ENCODE results near the gene TLX2. TPM values are rescaled to one million over a fixed set of nuclear protein-coding genes. Genes with fewer than 3 reads are reported as not detected.

Gene TLX2
- polyA plus RNA-seq, 3 donors = not detected

DNA sequence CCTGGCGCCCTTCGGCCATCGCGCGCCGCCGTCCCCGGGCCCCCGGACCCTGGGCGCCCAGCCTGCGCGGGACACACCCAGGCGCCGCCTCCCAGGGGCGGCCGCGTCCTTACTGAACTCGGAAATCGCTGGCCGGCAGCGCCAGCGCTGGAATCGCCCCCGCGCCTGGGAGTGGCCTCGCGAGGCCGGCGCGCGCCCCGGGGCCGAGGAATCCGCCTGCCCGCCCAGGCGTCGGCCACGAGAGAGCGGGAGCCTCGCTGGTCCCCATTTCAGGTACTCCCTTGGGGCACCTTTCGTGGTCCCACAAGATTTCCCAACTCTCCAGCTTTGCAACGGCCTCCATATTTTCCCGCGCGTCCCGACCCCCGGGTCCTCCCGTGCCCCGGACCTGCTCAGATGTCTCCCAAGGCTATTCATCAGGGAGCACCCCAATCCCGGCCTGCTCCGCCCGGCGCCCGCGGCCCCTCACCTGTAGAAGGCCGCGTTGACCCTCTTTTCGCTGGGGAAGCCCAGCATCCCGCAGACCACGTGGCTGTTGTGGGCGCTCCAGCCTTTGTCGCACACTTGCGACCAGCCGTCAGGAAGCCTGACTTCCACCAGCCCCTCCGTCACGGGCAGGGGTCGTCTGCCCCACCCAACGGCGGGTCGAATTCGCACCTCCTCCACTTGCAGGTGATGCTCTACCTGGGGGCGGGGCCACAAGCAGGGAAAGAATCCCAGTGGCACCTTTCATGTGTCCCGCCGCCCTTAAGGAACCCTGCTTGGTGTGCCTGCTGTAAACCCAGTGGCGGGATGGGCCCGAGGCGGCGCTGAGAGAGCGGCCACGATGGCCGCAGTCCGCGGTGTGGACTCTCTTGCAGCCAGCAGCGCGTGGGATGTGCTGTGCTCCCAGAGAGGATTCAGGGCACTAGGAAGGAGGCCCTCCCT, 34.9 kb downstream of the TLX2 start:
- Histone ChIP-seq H2AFZ (ENCODE audit: insufficient read depth, low read depth, low read length, poor library complexity, severe bottlenecking) (peak overlapping the region; percentile 96), H3K36me3 (replicated peaks in 1 of 2; ENCODE audit: control insufficient read depth in 1 of 2, insufficient read depth in 2 of 2, low read length in 2 of 2) (no peaks in the 10 kb centered on the region), H3K27me3 (ENCODE audit: control insufficient read depth in 2 of 2, insufficient read depth in 2 of 2, low read length in 2 of 2) (no peaks in the 10 kb centered on the region), H3K4me2 (replicated peaks; ENCODE audit: extremely low read depth, low read length, poor library complexity, severe bottlenecking) (peak overlapping the region; percentile 100), H3K4me3 (replicated peaks in 1 of 3; ENCODE audit: low read depth in 2 of 3, low read length in 3 of 3) (peak overlapping the region; percentile 68 to 86 (median 71)), H3K27ac (ENCODE audit: low read depth in 1 of 2, low read length in 2 of 2) (peak overlapping the region; percentile 13 to 18), H3K9me3 (replicated peaks in 1 of 2; ENCODE audit: control insufficient read depth in 1 of 2, insufficient read depth in 1 of 2, low read length in 2 of 2) (no peaks in the 10 kb centered on the region), H3K79me2 (ENCODE audit: insufficient read depth, low read length) (peaks cover 33% of the 10 kb centered on the region), H3K9ac (ENCODE audit: insufficient read depth, low read length, poor library complexity, severe bottlenecking) (peak overlapping the region; percentile 62), H3K4me1 (ENCODE audit: control insufficient read depth in 1 of 2, insufficient read depth in 2 of 2, low read length in 2 of 2) (peaks cover 24 to 35% of the 10 kb centered on the region in 2 donors), H4K20me1 (ENCODE audit: insufficient read depth, low read length) (no peaks in the 10 kb centered on the region)
- intact Hi-C loops (cut with micrococcal nuclease) = loop anchor here in 1 of 2 donors (10.0 kb wide), 1 partner anchor 154 kb away; no protein-coding TSS in a partner anchor
- peak overlapping the region in 1 of 7 donors; percentile 24 for H3K27ac Mint-ChIP-seq
- peaks cover 17 to 22% of the 10 kb centered on the region in 2 donors for H3K36me3 Mint-ChIP-seq
- TF ChIP-seq CTCF (IDR thresholded peaks at IDR 0.05) = no peak
- DNase-seq = peak in 1 of 3 donors; percentile 22
- peaks cover 37% of the 10 kb centered on the region for H3K4me1 Mint-ChIP-seq
- peaks cover 5 to 7% (median 6%) of the 10 kb centered on the region in 3 donors for H3K27me3 Mint-ChIP-seq (ENCODE audit: low read depth in 3 of 3)
- WGBS (ENCODE audit: insufficient coverage) = under 1% methylated on average over 85 of the region's 85 CpGs
- no peaks in the 10 kb centered on the region for H3K9me3 Mint-ChIP-seq
- peak overlapping the region; percentile 82 to 86 for H3K4me3 Mint-ChIP-seq

- intact Hi-C loops (cut with micrococcal nuclease) = loop anchor here (5.0 kb wide), 1 partner anchor 37 kb away; no protein-coding TSS in a partner anchor
- no peak overlapping the region for H3K9ac ChIP-seq (ENCODE audit: insufficient read depth, low read length, poor library complexity, severe bottlenecking)
- WGBS (ENCODE audit: insufficient coverage) = 83% methylated on average over 5 of the region's 7 CpGs
- H3K36me3 ChIP-seq (replicated peaks in 1 of 2; ENCODE audit: control insufficient read depth in 1 of 2, insufficient read depth in 2 of 2, low read length in 2 of 2) = no peaks in the 10 kb centered on the region
- no peaks in the 10 kb centered on the region for H3K27me3 ChIP-seq (ENCODE audit: control insufficient read depth in 2 of 2, insufficient read depth in 2 of 2, low read length in 2 of 2)
- peaks cover 43% of the 10 kb centered on the region for H3K79me2 ChIP-seq (ENCODE audit: insufficient read depth, low read length)
- Mint-ChIP-seq H3K9me3 (no peaks in the 10 kb centered on the region), H3K4me3 (peak overlapping the region in 1 of 2 donors; percentile 82), H3K27ac (no peak overlapping the region), H3K4me1 (peaks cover 37% of the 10 kb centered on the region), H3K27me3 (ENCODE audit: low read depth in 3 of 3) (peaks cover 3 to 7% (median 6%) of the 10 kb centered on the region in 3 donors), H3K36me3 (peaks cover 17 to 22% of the 10 kb centered on the region in 2 donors)
- H3K4me2 ChIP-seq (replicated peaks; ENCODE audit: extremely low read depth, low read length, poor library complexity, severe bottlenecking) = peak overlapping the region; percentile 100
- no peak overlapping the region for H3K4me3 ChIP-seq (replicated peaks in 1 of 3; ENCODE audit: low read depth in 2 of 3, low read length in 3 of 3)
- H3K9me3 ChIP-seq (replicated peaks in 1 of 2; ENCODE audit: control insufficient read depth in 1 of 2, insufficient read depth in 1 of 2, low read length in 2 of 2) = no peaks in the 10 kb centered on the region
- no peak for DNase-seq
- H3K4me1 ChIP-seq (ENCODE audit: control insufficient read depth in 1 of 2, insufficient read depth in 2 of 2, low read length in 2 of 2) = peaks cover 24 to 39% of the 10 kb centered on the region in 2 donors
- no peak for TF ChIP-seq CTCF (IDR thresholded peaks at IDR 0.05)
- H2AFZ ChIP-seq (ENCODE audit: insufficient read depth, low read depth, low read length, poor library complexity, severe bottlenecking) = no peak overlapping the region
- no peak overlapping the region for H3K27ac ChIP-seq (ENCODE audit: low read depth in 1 of 2, low read length in 2 of 2)
- no peaks in the 10 kb centered on the region for H4K20me1 ChIP-seq (ENCODE audit: insufficient read depth, low read length)
These were observed 36.0 kb downstream of the TLX2 start for GRCh38 chr2:74550231-74550630.

Data from CD14-positive monocyte (primary cell).